OCI-LY1 (cell line): Measurements from ENCODE around the gene MAPK8.

Source experiments
- EZH2 ChIP-seq: fragments of 200-600 bp; sonication (generic), shearing (Covaris generic); IDR thresholded peaks from 2 replicates; pipeline ENCODE4 v1.8.0; 2017; ENCODE audit warnings: borderline replicate concordance, mixed run types, mild to moderate bottlenecking, antibody characterized with exemption, low read length, moderate library complexity, mixed read lengths
- TF ChIP-seq, protein P1 (sequence below): fragments of 200-600 bp; sonication (generic), shearing (Covaris generic); IDR thresholded peaks from 2 replicates; pipeline ENCODE4 v1.5.1; 2017; ENCODE audit warnings: mild to moderate bottlenecking, antibody characterized with exemption, low read length, moderate library complexity, mixed read lengths

- TF ChIP-seq, protein P1, sequence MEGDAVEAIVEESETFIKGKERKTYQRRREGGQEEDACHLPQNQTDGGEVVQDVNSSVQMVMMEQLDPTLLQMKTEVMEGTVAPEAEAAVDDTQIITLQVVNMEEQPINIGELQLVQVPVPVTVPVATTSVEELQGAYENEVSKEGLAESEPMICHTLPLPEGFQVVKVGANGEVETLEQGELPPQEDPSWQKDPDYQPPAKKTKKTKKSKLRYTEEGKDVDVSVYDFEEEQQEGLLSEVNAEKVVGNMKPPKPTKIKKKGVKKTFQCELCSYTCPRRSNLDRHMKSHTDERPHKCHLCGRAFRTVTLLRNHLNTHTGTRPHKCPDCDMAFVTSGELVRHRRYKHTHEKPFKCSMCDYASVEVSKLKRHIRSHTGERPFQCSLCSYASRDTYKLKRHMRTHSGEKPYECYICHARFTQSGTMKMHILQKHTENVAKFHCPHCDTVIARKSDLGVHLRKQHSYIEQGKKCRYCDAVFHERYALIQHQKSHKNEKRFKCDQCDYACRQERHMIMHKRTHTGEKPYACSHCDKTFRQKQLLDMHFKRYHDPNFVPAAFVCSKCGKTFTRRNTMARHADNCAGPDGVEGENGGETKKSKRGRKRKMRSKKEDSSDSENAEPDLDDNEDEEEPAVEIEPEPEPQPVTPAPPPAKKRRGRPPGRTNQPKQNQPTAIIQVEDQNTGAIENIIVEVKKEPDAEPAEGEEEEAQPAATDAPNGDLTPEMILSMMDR: no peak
- no peak for TF ChIP-seq EZH2
Observed at GRCh38 chr10:48332166-48332870, 25.8 kb downstream of the MAPK8 start.
